Activated CD4-positive, alpha-beta T cell treated with anti-CD3 and anti-CD28 coated beads for 48 hours (primary cell): Measurements from ENCODE around the gene MRPL45.

Experiments
- DNase-seq: peaks from one replicate; pipeline ENCODE4 v3.0.0-alpha.2; 2020

The MRPL45 gene

GRCh38 chr17:38326996-38327792, 30.2 kb downstream of the MRPL45 start:
- no peak for DNase-seq

GRCh38 chr17:38327936-38328335, 31.0 kb downstream of the MRPL45 start:
- no peak for DNase-seq

GRCh38 chr17:38328620-38329019, 31.7 kb downstream of the MRPL45 start:
- DNase-seq = no peak

- DNase-seq = no peak
These were observed 32.3 kb downstream of the MRPL45 start for GRCh38 chr17:38329284-38329683.

GRCh38 chr17:38329808-38330730, 33.1 kb downstream of the MRPL45 start:
- DNase-seq = no peak

GRCh38 chr17:38330941-38331411, 34.0 kb downstream of the MRPL45 start:
- DNase-seq = no peak

- DNase-seq = no peak
These were observed 35.8 kb downstream of the MRPL45 start for GRCh38 chr17:38332735-38333134.

GRCh38 chr17:38333635-38334295, 36.8 kb downstream of the MRPL45 start:
- peak; percentile 76 for DNase-seq

- no peak for DNase-seq
These were observed 37.8 kb downstream of the MRPL45 start for GRCh38 chr17:38334480-38335364.

GRCh38 chr17:38336838-38337237, 39.9 kb downstream of the MRPL45 start:
- DNase-seq = no peak

- DNase-seq = no peak
These were observed 41.1 kb downstream of the MRPL45 start for GRCh38 chr17:38338053-38338452.

GRCh38 chr17:38338535-38338934, 41.6 kb downstream of the MRPL45 start:
- no peak for DNase-seq

GRCh38 chr17:38339891-38340290, 42.9 kb downstream of the MRPL45 start:
- DNase-seq = no peak

GRCh38 chr17:38341035-38341721, 44.2 kb downstream of the MRPL45 start:
- no peak for DNase-seq

- no peak for DNase-seq
These were observed 46.1 kb downstream of the MRPL45 start for GRCh38 chr17:38342886-38343607.

- no peak for DNase-seq
These were observed 46.8 kb downstream of the MRPL45 start, which contains the start of gene GPR179 for GRCh38 chr17:38343608-38344419. Gene GPR179 (minus strand): TSS chr17:38343956. CDS start chr17:38343789, 167 bp downstream.

GRCh38 chr17:38344420-38344745, 47.4 kb downstream of the MRPL45 start:
- DNase-seq = no peak

GRCh38 chr17:38345743-38346142, 48.8 kb downstream of the MRPL45 start:
- DNase-seq = no peak

GRCh38 chr17:38349097-38349730, 52.2 kb downstream of the MRPL45 start:
- peak; percentile 91 for DNase-seq
